HT-29 (cell line): ENCODE measurements around the gene SH2D2A. TPM values are rescaled to one million over a fixed set of nuclear protein-coding genes. Genes with fewer than 3 reads are reported as not detected.
"Not testable (repeated sequence)": the region's sequence is repeated elsewhere in the genome, so short reads cannot be mapped to it uniquely, and the experiment has no call there.

Experiments used
- DNase-seq: peaks from one replicate; pipeline ENCODE4 v3.0.0-alpha.2; 2015; ENCODE audit warnings: low spot score
- total RNA-seq: library from RNA; depleted of rRNA; stranded (reverse); fragments of >200 nt; shearing (Covaris generic); gene quantifications from 2 replicates; pipeline ENCODE4 v1.2.3, GENCODE V29; 2014; rRNA removed

The SH2D2A gene
- total RNA-seq, 1 experiment from 2014 or later, result 11.3 TPM

- no peak for DNase-seq
Measured at GRCh38 chr1:156768610-156769295, 47.9 kb downstream of the SH2D2A start.

GRCh38 chr1:156767879-156768604, 48.6 kb downstream of the SH2D2A start:
- DNase-seq, result peak; percentile 36

- DNase-seq, result peak; percentile 98
Measured at GRCh38 chr1:156767101-156767878, 49.4 kb downstream of the SH2D2A start, which contains the start of gene PRCC. PRCC (plus strand) TSS chr1:156767535; CDS start chr1:156767772, 237 bp downstream.

GRCh38 chr1:156766298-156767100, 50.1 kb downstream of the SH2D2A start:
- DNase-seq, result peak; percentile 63

DNA sequence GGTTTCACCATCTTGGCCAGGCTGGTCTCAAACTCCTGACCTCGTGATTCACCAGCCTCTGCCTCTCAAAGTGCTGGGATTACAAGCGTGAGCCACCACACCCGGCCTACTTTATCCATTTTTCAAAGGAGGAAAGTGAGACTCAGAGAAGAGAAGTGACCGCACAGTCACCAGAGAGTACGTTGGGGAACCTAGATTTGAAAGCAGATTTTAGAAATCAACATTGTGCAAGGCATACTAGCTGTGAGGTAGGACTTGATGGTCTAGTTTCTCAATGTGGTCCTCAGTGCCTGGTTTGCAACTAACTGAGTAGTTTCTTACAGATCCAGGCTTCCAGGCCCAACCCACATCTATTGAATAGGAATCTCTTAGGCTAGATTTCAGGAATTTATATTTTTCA, 51.0 kb downstream of the SH2D2A start:
- no peak for DNase-seq

DNA sequence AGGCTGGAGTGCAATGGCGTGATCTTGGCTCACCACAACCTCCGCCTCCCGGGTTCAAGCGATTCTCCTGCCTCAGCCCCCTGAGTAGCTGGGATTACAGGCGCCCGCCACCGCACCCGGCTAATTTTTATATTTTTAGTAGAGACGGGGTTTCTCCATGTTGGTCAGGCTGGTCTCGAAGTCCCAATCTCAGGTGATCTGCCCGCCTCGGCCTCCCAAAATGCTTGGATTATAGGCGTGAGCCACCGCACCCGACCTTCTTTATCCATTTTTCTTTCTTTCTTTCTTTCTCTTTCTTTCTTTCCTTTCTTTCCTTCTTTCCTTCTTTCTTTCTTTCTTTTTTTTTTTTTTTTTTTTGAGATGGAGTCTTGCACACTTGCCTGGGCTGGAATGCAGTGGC, 51.5 kb downstream of the SH2D2A start:
- not testable (repeated sequence) for DNase-seq

DNA sequence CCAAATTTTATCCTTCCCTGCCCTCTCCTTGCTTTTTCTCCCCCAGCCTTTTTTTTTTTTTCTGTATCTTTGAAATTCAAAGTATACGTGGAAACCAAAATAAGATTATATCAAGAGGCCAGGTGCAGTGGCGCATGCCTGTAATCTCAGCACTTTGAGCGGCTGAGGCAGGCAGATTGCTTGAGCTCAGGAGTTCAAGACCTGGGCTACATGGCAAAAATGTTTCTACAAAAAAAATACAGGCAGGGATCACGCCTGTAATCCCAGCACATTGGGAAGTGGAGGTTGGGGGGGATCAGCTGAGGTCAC, 55.9 kb downstream of the SH2D2A start:
- DNase-seq, result no peak

GRCh38 chr1:156760092-156760795, 56.4 kb downstream of the SH2D2A start:
- DNase-seq, result no peak

- not testable (repeated sequence) for DNase-seq
Measured at GRCh38 chr1:156757572-156758253, 58.9 kb downstream of the SH2D2A start.

DNA sequence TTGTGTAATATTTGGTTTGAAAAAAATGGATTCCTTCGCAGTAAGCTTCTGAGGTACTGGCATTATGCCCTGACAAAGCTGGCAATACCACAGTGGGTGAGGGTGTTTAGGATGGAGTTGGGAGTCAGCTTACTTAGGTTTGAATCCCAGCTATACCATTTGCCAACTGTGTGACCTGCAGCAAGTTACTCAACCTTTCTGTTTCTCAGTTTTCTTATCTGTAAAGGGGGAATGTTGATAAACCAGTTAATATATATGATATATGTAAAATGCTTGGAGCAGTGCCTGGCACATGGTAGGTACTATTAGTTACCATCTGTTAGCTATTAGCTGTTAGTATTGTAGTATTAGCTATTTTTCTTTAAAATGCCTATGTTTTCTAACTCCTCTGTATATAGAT, 60.3 kb downstream of the SH2D2A start:
- no peak for DNase-seq

Other genes starting within 250 kb of the SH2D2A start
- 55.3 and 61.7 TPM in 2 replicates for gene IQGAP3, start 244.3 kb downstream of the SH2D2A start, total RNA-seq
- not detected in 2 replicates for gene TTC24, start 237.1 kb downstream of the SH2D2A start, total RNA-seq
- gene NAXE, start 225.1 kb downstream of the SH2D2A start, total RNA-seq, result 206 and 220 TPM in 2 replicates
- gene GPATCH4, start 215.4 kb downstream of the SH2D2A start, total RNA-seq, result 19.4 and 28.8 TPM in 2 replicates
- 0.10 TPM in 1 of 2 replicates, not detected in the other for gene HAPLN2, start 197.4 kb downstream of the SH2D2A start, total RNA-seq
- not detected in 2 replicates for gene BCAN, start 174.7 kb downstream of the SH2D2A start, total RNA-seq
- 0.31 and 0.44 TPM in 2 replicates for gene NES, start 139.4 kb downstream of the SH2D2A start, total RNA-seq
- gene CRABP2, start 111.3 kb downstream of the SH2D2A start, total RNA-seq, result 289 and 312 TPM in 2 replicates
- 30.0 and 30.3 TPM in 2 replicates for gene METTL25B, start 88.4 kb downstream of the SH2D2A start, total RNA-seq
- 30.8 and 33.2 TPM in 2 replicates for gene ISG20L2, start 88.1 kb downstream of the SH2D2A start, total RNA-seq
- 111 and 115 TPM in 2 replicates for gene MRPL24, start 75.8 kb downstream of the SH2D2A start, total RNA-seq
- 490 and 566 TPM in 2 replicates for gene HDGF, start 65.2 kb downstream of the SH2D2A start, total RNA-seq
- gene PRCC, start 49.3 kb downstream of the SH2D2A start, total RNA-seq, result 61.1 and 61.2 TPM in 2 replicates
- gene INSRR, start 42.3 kb upstream of the SH2D2A start, total RNA-seq, result 0.03 TPM in 1 of 2 replicates, not detected in the other
- not detected in 2 replicates for gene NTRK1, start 44.0 kb upstream of the SH2D2A start, total RNA-seq
- 1.2 and 1.4 TPM in 2 replicates for gene PEAR1, start 76.9 kb upstream of the SH2D2A start, total RNA-seq
- gene LRRC71, start 103.8 kb upstream of the SH2D2A start, total RNA-seq, result not detected in 2 replicates
- 24.9 and 28.6 TPM in 2 replicates for gene ARHGEF11, start 228.9 kb upstream of the SH2D2A start, total RNA-seq